SK-N-SH treated with all-trans-retinoic acid at 6 μM for 48 hours (cell line): Measurements from ENCODE around the gene TNFRSF12A.

Experiments
- ATAC-seq: fragments of 200-7000 bp; cut with Tn5 transposase; 3 replicates; pipeline ENCODE4 v1.9.1; 2020; ENCODE audit warnings: mild to moderate bottlenecking, moderate library complexity
- BACH2 ChIP-seq: fragments of 250-450 bp; sonication (Bioruptor Pico); IDR thresholded peaks from 2 replicates; pipeline ENCODE4 v1.9.0; 2021; ENCODE audit warnings: mild to moderate bottlenecking, borderline replicate concordance
- CREB5 ChIP-seq: fragments of 250-450 bp; sonication (Bioruptor Pico); IDR thresholded peaks from 2 replicates; pipeline ENCODE4 v1.5.1; 2020; ENCODE audit warnings: low read depth, mild to moderate bottlenecking, moderate library complexity
- CSDC2 ChIP-seq: fragments of 250-450 bp; sonication (Bioruptor Pico); IDR thresholded peaks from 2 replicates; pipeline ENCODE4 v1.5.0; 2020; ENCODE audit warnings: mild to moderate bottlenecking, moderate library complexity
- ESRRG ChIP-seq: fragments of 250-450 bp; sonication (Bioruptor Pico); IDR thresholded peaks from 2 replicates; pipeline ENCODE4 v1.6.1; 2021; ENCODE audit warnings: mild to moderate bottlenecking
- GLIS3 ChIP-seq: fragments of 250-450 bp; sonication (Bioruptor Pico); IDR thresholded peaks from 2 replicates; pipeline ENCODE4 v1.5.0; 2020; ENCODE audit warnings: mild to moderate bottlenecking, moderate library complexity
- OSR1 ChIP-seq: fragments of 250-450 bp; sonication (Bioruptor Pico); IDR thresholded peaks from 2 replicates; pipeline ENCODE4 v1.8.0; 2022; ENCODE audit warnings: moderate library complexity, mild to moderate bottlenecking, inconsistent platforms
- PPARA ChIP-seq: fragments of 250-450 bp; sonication (Bioruptor Pico); IDR thresholded peaks from 2 replicates; pipeline ENCODE4 v1.5.0; 2020; ENCODE audit warnings: mild to moderate bottlenecking, borderline replicate concordance
- RARB ChIP-seq: fragments of 250-450 bp; sonication (Bioruptor Pico); IDR thresholded peaks from 2 replicates; pipeline ENCODE4 v1.8.0; 2021; ENCODE audit warnings: mild to moderate bottlenecking, moderate library complexity
- SNAI2 ChIP-seq: fragments of 250-450 bp; sonication (Bioruptor Pico); IDR thresholded peaks from 2 replicates; pipeline ENCODE4 v1.5.0; 2020; ENCODE audit warnings: mild to moderate bottlenecking, moderate library complexity
- TCF4 ChIP-seq: fragments of 250-450 bp; sonication (Bioruptor Pico); IDR thresholded peaks from 2 replicates; pipeline ENCODE4 v1.8.0; 2021; ENCODE audit warnings: mild to moderate bottlenecking, moderate library complexity, borderline replicate concordance
- TOX ChIP-seq: fragments of 250-450 bp; sonication (Bioruptor Pico); IDR thresholded peaks from 2 replicates; pipeline ENCODE4 v1.8.0; 2021; ENCODE audit warnings: mild to moderate bottlenecking, moderate library complexity, borderline replicate concordance
- TSHZ2 ChIP-seq: fragments of 250-450 bp; sonication (Bioruptor Pico); IDR thresholded peaks from 2 replicates; pipeline ENCODE4 v1.5.0; 2020; ENCODE audit warnings: mild to moderate bottlenecking, moderate library complexity
- ZC3H10 ChIP-seq: fragments of 250-450 bp; sonication (Bioruptor Pico); IDR thresholded peaks from 2 replicates; pipeline ENCODE4 v1.5.1; 2021; ENCODE audit warnings: mild to moderate bottlenecking, moderate library complexity
- ZFP3 ChIP-seq: fragments of 250-450 bp; sonication (Bioruptor Pico); IDR thresholded peaks from 2 replicates; pipeline ENCODE4 v1.5.0; 2020; ENCODE audit warnings: mild to moderate bottlenecking, moderate library complexity
- ZFP30 ChIP-seq: fragments of 450-650 bp; formaldehyde crosslinking; IDR thresholded peaks from 2 replicates; pipeline ENCODE4 v1.5.0; 2022; ENCODE audit warnings: mild to moderate bottlenecking, moderate library complexity
- ZNF565 ChIP-seq: fragments of 450-650 bp; formaldehyde crosslinking; conservative IDR thresholded peaks from 2 replicates; pipeline ENCODE4 v1.5.0; 2020; ENCODE audit warnings: low read depth, mild to moderate bottlenecking, moderate library complexity
- ZNF8 ChIP-seq: fragments of 450-650 bp; formaldehyde crosslinking; IDR thresholded peaks from 2 replicates; pipeline ENCODE4 v1.5.0; 2020; ENCODE audit warnings: mild to moderate bottlenecking, moderate library complexity
- TF ChIP-seq, protein P1 (sequence below): fragments of 250-450 bp; sonication (Bioruptor Pico); IDR thresholded peaks from 2 replicates; pipeline ENCODE4 v1.8.0; 2020; ENCODE audit warnings: mild to moderate bottlenecking, moderate library complexity, borderline replicate concordance
- TF ChIP-seq, protein P2 (sequence below): fragments of 250-450 bp; sonication (Bioruptor Pico); IDR thresholded peaks from 2 replicates; pipeline ENCODE4 v1.5.1; 2021; ENCODE audit warnings: mild to moderate bottlenecking, moderate library complexity
- TF ChIP-seq, protein P3 (sequence below): fragments of 250-450 bp; sonication (Bioruptor Pico); IDR thresholded peaks from 2 replicates; pipeline ENCODE4 v1.8.0; 2021; ENCODE audit warnings: low read depth, mild to moderate bottlenecking, moderate library complexity, borderline replicate concordance

The TNFRSF12A gene

DNA sequence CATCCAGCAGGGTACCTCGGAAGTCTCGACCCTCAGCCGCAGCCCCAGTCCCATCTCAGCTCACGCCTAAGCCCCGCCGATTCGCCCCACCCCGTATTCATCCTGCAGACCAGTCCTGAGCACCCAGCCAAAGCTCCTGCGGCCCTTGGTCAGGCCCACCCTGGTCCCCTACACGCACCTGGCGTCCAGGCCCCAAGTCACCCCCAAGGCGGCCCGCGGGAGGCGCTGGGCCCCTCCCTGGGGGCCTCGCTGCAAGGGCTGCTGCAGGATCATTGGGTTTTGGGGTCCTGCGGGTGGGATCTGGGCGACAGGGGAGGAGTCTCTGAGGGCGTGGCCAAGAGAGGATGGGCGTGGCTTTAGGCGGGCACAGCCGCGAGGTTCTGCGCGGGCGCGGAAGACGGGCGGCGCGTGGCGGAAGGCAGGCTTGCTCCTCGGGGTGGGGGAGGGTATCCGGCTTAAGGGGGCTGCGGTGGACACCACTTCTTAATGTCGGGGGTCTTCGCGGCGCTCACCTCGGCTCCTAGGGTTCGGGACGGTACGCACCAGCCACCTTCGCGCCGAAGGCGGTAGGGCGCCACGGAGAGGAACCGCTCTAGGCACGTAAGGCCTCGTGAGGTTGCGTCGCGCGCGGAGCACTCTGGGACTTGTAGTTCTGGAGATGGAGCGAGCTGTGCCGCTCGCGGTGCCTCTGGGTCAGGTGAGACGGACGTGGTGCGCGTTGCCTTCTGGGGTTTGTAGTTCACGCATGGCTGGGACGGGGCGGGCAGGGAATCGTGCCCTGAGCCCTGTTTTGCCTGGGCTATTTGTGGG lies 3.7 kb downstream of the TNFRSF12A start, which contains the start of the genes HCFC1R1 and THOC6:
Gene HCFC1R1 (minus strand): TSS at position 274 of the 810 bp plus-strand sequence. CDS start 1 bp downstream, at position 273.
Gene THOC6 (plus strand): TSS at position 367 of the 810 bp plus-strand sequence. CDS start 292 bp downstream, at position 659.
- ATAC-seq: peak; percentile 64
- TF ChIP-seq, protein P1, sequence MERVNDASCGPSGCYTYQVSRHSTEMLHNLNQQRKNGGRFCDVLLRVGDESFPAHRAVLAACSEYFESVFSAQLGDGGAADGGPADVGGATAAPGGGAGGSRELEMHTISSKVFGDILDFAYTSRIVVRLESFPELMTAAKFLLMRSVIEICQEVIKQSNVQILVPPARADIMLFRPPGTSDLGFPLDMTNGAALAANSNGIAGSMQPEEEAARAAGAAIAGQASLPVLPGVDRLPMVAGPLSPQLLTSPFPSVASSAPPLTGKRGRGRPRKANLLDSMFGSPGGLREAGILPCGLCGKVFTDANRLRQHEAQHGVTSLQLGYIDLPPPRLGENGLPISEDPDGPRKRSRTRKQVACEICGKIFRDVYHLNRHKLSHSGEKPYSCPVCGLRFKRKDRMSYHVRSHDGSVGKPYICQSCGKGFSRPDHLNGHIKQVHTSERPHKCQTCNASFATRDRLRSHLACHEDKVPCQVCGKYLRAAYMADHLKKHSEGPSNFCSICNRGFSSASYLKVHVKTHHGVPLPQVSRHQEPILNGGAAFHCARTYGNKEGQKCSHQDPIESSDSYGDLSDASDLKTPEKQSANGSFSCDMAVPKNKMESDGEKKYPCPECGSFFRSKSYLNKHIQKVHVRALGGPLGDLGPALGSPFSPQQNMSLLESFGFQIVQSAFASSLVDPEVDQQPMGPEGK: peak; percentile 92
- peak; percentile 59 for TF ChIP-seq CREB5 (CRISPR knock-in tag)
- TF ChIP-seq, protein P2, sequence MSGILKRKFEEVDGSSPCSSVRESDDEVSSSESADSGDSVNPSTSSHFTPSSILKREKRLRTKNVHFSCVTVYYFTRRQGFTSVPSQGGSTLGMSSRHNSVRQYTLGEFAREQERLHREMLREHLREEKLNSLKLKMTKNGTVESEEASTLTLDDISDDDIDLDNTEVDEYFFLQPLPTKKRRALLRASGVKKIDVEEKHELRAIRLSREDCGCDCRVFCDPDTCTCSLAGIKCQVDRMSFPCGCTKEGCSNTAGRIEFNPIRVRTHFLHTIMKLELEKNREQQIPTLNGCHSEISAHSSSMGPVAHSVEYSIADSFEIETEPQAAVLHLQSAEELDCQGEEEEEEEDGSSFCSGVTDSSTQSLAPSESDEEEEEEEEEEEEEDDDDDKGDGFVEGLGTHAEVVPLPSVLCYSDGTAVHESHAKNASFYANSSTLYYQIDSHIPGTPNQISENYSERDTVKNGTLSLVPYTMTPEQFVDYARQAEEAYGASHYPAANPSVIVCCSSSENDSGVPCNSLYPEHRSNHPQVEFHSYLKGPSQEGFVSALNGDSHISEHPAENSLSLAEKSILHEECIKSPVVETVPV (CRISPR knock-in tag): 0 out of 2 replicates have a peak, but pooled peaks have one; percentile 49
- no peak for TF ChIP-seq PPARA
- peak; percentile 75; the same call in 1 of the 2 replicates for TF ChIP-seq CSDC2 (CRISPR knock-in tag)
- TF ChIP-seq TSHZ2: peak; percentile 19; the same call in 1 of the 2 replicates
- TF ChIP-seq OSR1 (CRISPR knock-in tag): no peak
- TF ChIP-seq ZNF565 (CRISPR knock-in tag): 0 out of 2 replicates have a peak, but pooled peaks have one; percentile 20
- TF ChIP-seq TOX (CRISPR knock-in tag): peak; percentile 49; the same call in 1 of the 2 replicates
- TF ChIP-seq TCF4 (CRISPR knock-in tag): no peak; the same call in 1 of the 2 replicates
- peak; percentile 8; the same call in 1 of the 2 replicates for TF ChIP-seq ZNF8 (CRISPR knock-in tag)
- 0 out of 2 replicates have a peak, but pooled peaks have one; percentile 4 for TF ChIP-seq ZFP30 (CRISPR knock-in tag)
- TF ChIP-seq, protein P3, sequence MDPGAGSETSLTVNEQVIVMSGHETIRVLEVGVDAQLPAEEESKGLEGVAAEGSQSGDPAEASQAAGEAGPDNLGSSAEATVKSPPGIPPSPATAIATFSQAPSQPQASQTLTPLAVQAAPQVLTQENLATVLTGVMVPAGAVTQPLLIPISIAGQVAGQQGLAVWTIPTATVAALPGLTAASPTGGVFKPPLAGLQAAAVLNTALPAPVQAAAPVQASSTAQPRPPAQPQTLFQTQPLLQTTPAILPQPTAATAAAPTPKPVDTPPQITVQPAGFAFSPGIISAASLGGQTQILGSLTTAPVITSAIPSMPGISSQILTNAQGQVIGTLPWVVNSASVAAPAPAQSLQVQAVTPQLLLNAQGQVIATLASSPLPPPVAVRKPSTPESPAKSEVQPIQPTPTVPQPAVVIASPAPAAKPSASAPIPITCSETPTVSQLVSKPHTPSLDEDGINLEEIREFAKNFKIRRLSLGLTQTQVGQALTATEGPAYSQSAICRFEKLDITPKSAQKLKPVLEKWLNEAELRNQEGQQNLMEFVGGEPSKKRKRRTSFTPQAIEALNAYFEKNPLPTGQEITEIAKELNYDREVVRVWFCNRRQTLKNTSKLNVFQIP (CRISPR knock-in tag): 0 out of 2 replicates have a peak, but pooled peaks have one; percentile 28
- TF ChIP-seq GLIS3 (CRISPR knock-in tag): peak; percentile 98
- peak; percentile 67; the same call in 1 of the 2 replicates for TF ChIP-seq SNAI2 (CRISPR knock-in tag)
- no peak for TF ChIP-seq BACH2 (CRISPR knock-in tag)
- peak; percentile 31; the same call in 1 of the 2 replicates for TF ChIP-seq ESRRG (CRISPR knock-in tag)

GRCh38 chr16:3025032-3026002 lies 5.1 kb downstream of the TNFRSF12A start:
- no peak for ATAC-seq
- TF ChIP-seq TSHZ2 (no peak), ZC3H10 (no peak), TCF4 (CRISPR knock-in tag) (no peak), ZFP3 (CRISPR knock-in tag) (no peak), RARB (CRISPR knock-in tag) (no peak), ESRRG (CRISPR knock-in tag) (no peak), SNAI2 (CRISPR knock-in tag) (no peak)
- TF ChIP-seq, protein P2 (CRISPR knock-in tag): no peak
